HEK293 (cell line): Measurements from ENCODE around the gene PAQR9.

Source experiments
- CTCF ChIA-PET: fragments of 350-600 bp; formaldehyde crosslinking; extraction: SDS; loops from one replicate; lab custom pipeline; 2021; ENCODE audit warnings: antibody characterized with exemption; lab: Yijun Ruan, JAX
- POLR2A ChIA-PET: fragments of 300-600 bp; formaldehyde crosslinking; extraction: SDS; loops from one replicate; lab custom pipeline; 2020; ENCODE audit warnings: antibody characterized with exemption, inconsistent platforms; lab: Yijun Ruan, JAX
- H3K27ac ChIP-seq: fragments of 200-500 bp; sonication (Bioruptor generic); 2 replicates; pipeline ENCODE4 v1.5.1; 2014; ENCODE audit warnings: low read depth, low read length, control low read depth, inconsistent platforms; ENCODE audit errors: extremely low read depth
- H3K36me3 ChIP-seq, 2 experiments: fragments of 200-500 bp in 1 of 2; sonication (Bioruptor generic) in 1 of 2; 1 replicate in 1 of 2; 2 replicates in 1 of 2; pipeline ENCODE4 v1.5.1; 2014 to 2017; ENCODE audit warnings: inconsistent platforms in 2 of 2, low read length in 2 of 2; ENCODE audit not compliant: control insufficient read depth in 2 of 2, insufficient read depth in 1 of 2
- H3K4me1 ChIP-seq: fragments of 200-500 bp; sonication (Bioruptor generic); 2 replicates; pipeline ENCODE4 v1.5.1; 2014; ENCODE audit warnings: mild to moderate bottlenecking, low read length, inconsistent platforms; ENCODE audit not compliant: control insufficient read depth, insufficient read depth
- H3K4me3 ChIP-seq: 2 replicates; pipeline ENCODE4 v1.5.1; 2011; ENCODE audit warnings: low read depth, mild to moderate bottlenecking, control low read depth, low read length, moderate library complexity
- H3K9me3 ChIP-seq: fragments of 200-500 bp; sonication (Bioruptor generic); 2 replicates; pipeline ENCODE4 v1.5.1; 2014; ENCODE audit warnings: low read depth, low read length, inconsistent platforms; ENCODE audit not compliant: control insufficient read depth, insufficient read depth
- GFI1B ChIP-seq: fragments of 450-650 bp; formaldehyde crosslinking; IDR thresholded peaks from 2 replicates; pipeline ENCODE4 v1.5.1; 2016; ENCODE audit warnings: missing biosample characterization, missing genetic modification characterization
- GLIS1 ChIP-seq: fragments of 450-650 bp; formaldehyde crosslinking; IDR thresholded peaks from 2 replicates; pipeline ENCODE4 v1.5.1; 2016; ENCODE audit warnings: missing biosample characterization, missing genetic modification characterization
- HOXC10 ChIP-seq: sonication (generic); formaldehyde crosslinking; IDR thresholded peaks from 2 replicates; pipeline ENCODE4 v1.8.1; 2023; ENCODE audit warnings: mild to moderate bottlenecking, missing genetic modification reagents
- IKZF3 ChIP-seq: fragments of 450-650 bp; IDR thresholded peaks from 2 replicates; pipeline ENCODE4 v1.5.0; 2018; ENCODE audit warnings: missing biosample characterization, mild to moderate bottlenecking, missing genetic modification characterization, moderate library complexity
- KLF17 ChIP-seq: fragments of 450-650 bp; formaldehyde crosslinking; IDR thresholded peaks from 2 replicates; pipeline ENCODE4 v1.5.1; 2016; ENCODE audit warnings: missing biosample characterization, missing genetic modification characterization
- PRDM4 ChIP-seq: fragments of 450-650 bp; formaldehyde crosslinking; IDR thresholded peaks from 2 replicates; pipeline ENCODE4 v1.5.1; 2017; ENCODE audit warnings: missing biosample characterization, missing genetic modification characterization
- REPIN1 ChIP-seq: fragments of 450-650 bp; formaldehyde crosslinking; IDR thresholded peaks from 2 replicates; pipeline ENCODE4 v1.5.1; 2017; ENCODE audit warnings: missing biosample characterization, missing genetic modification characterization, low read depth
- SCRT2 ChIP-seq: fragments of 450-650 bp; formaldehyde crosslinking; IDR thresholded peaks from 2 replicates; pipeline ENCODE4 v1.5.1; 2016; ENCODE audit warnings: missing biosample characterization, missing genetic modification characterization
- SP2 ChIP-seq: fragments of 450-650 bp; formaldehyde crosslinking; IDR thresholded peaks from 2 replicates; pipeline ENCODE4 v1.5.1; 2016; ENCODE audit warnings: missing biosample characterization, missing genetic modification characterization
- YY1 ChIP-seq: fragments of 450-650 bp; formaldehyde crosslinking; IDR thresholded peaks from 2 replicates; pipeline ENCODE4 v1.5.1; 2018; ENCODE audit warnings: missing biosample characterization, missing genetic modification characterization
- ZBTB21 ChIP-seq: fragments of 450-650 bp; formaldehyde crosslinking; IDR thresholded peaks from 2 replicates; pipeline ENCODE4 v1.5.1; 2017; ENCODE audit warnings: missing biosample characterization, missing genetic modification characterization
- ZBTB48 ChIP-seq: fragments of 450-650 bp; formaldehyde crosslinking; IDR thresholded peaks from 2 replicates; pipeline ENCODE4 v1.5.1; 2016; ENCODE audit warnings: missing biosample characterization, missing genetic modification characterization
- ZNF132 ChIP-seq: fragments of 450-650 bp; formaldehyde crosslinking; IDR thresholded peaks from 2 replicates; pipeline ENCODE4 v1.5.1; 2017; ENCODE audit warnings: missing biosample characterization, missing genetic modification characterization, borderline replicate concordance
- ZNF175 ChIP-seq: fragments of 450-650 bp; formaldehyde crosslinking; IDR thresholded peaks from 2 replicates; pipeline ENCODE4 v1.5.1; 2016; ENCODE audit warnings: missing biosample characterization, missing genetic modification characterization
- ZNF221 ChIP-seq: fragments of 450-650 bp; formaldehyde crosslinking; IDR thresholded peaks from 2 replicates; pipeline ENCODE4 v1.5.1; 2017; ENCODE audit warnings: missing biosample characterization, missing genetic modification characterization, borderline replicate concordance
- ZNF248 ChIP-seq: fragments of 450-650 bp; formaldehyde crosslinking; IDR thresholded peaks from 2 replicates; pipeline ENCODE4 v1.5.1; 2017; ENCODE audit warnings: missing biosample characterization, missing genetic modification characterization
- ZNF341 ChIP-seq: fragments of 450-650 bp; formaldehyde crosslinking; IDR thresholded peaks from 2 replicates; pipeline ENCODE4; 2016; ENCODE audit warnings: low read depth, missing biosample characterization, missing genetic modification characterization
- ZNF571 ChIP-seq: fragments of 450-650 bp; formaldehyde crosslinking; IDR thresholded peaks from 2 replicates; pipeline ENCODE4 v1.5.0; 2017; ENCODE audit warnings: missing biosample characterization, missing genetic modification characterization
- ZNF626 ChIP-seq: fragments of 450-650 bp; sonication (Bioruptor Pico); formaldehyde crosslinking; IDR thresholded peaks from 2 replicates; pipeline ENCODE4 v1.5.1; 2018; ENCODE audit warnings: missing biosample characterization, missing genetic modification characterization, inconsistent platforms
- ZNF791 ChIP-seq: fragments of 450-650 bp; formaldehyde crosslinking; IDR thresholded peaks from 2 replicates; pipeline ENCODE4 v1.5.1; 2016; ENCODE audit warnings: missing biosample characterization, missing genetic modification characterization
- ZSCAN5A ChIP-seq: fragments of 450-650 bp; formaldehyde crosslinking; IDR thresholded peaks from 2 replicates; pipeline ENCODE4 v1.5.1; 2016; ENCODE audit warnings: missing biosample characterization, missing genetic modification characterization
- ZXDB ChIP-seq: fragments of 450-650 bp; formaldehyde crosslinking; IDR thresholded peaks from 2 replicates; pipeline ENCODE4 v1.5.1; 2016; ENCODE audit warnings: missing biosample characterization, missing genetic modification characterization

Gene PAQR9

GRCh38 chr3:142940000-142940399 lies 23.5 kb downstream of the PAQR9 start:
- Histone ChIP-seq H3K27ac (no peak overlapping the region), H3K4me1 (0 out of 2 replicates have a peak, but pooled peaks cover 2% of the 10 kb centered on the region), H3K9me3 (no peaks in the 10 kb centered on the region), H3K36me3 (no peaks in the 10 kb centered on the region), H3K4me3 (no peak overlapping the region)
- no peak for TF ChIP-seq SP2 (tag by site-specific recombination)
- TF ChIP-seq ZNF571 (tag by site-specific recombination) = no peak
- no peak for TF ChIP-seq HOXC10 (CRISPR knock-in tag)
- TF ChIP-seq ZNF248 = no peak
- TF ChIP-seq YY1 = no peak
- TF ChIP-seq ZNF341 = no peak
- no peak for TF ChIP-seq ZNF626
- no peak for TF ChIP-seq GLIS1 (tag by site-specific recombination)
- CTCF ChIA-PET = interaction anchor here (0.6 to 1.7 kb wide), 4 partner anchors 9 to 129 kb away, joined by 3 to 10 read pairs (median 4); no protein-coding TSS in a partner anchor
- POLR2A ChIA-PET = no interaction called here

GRCh38 chr3:142935963-142936362 lies 27.5 kb downstream of the PAQR9 start:
- Histone ChIP-seq H3K36me3 (no peaks in the 10 kb centered on the region), H3K4me3 (no peak overlapping the region), H3K27ac (no peak overlapping the region), H3K4me1 (0 out of 2 replicates have a peak, but pooled peaks cover 2% of the 10 kb centered on the region), H3K9me3 (no peaks in the 10 kb centered on the region)
- no peak for TF ChIP-seq ZNF175 (tag by site-specific recombination)
- TF ChIP-seq ZNF132 = no peak
- TF ChIP-seq ZNF791 (tag by site-specific recombination) = no peak
- no peak for TF ChIP-seq ZBTB48
- TF ChIP-seq ZSCAN5A (tag by site-specific recombination) = no peak
- no peak for TF ChIP-seq IKZF3 (tag by site-specific recombination)
- TF ChIP-seq ZXDB (tag by site-specific recombination) = no peak
- no peak for TF ChIP-seq ZNF248
- no peak for TF ChIP-seq ZBTB21 (tag by site-specific recombination)
- TF ChIP-seq REPIN1 (tag by site-specific recombination) = no peak
- no peak for TF ChIP-seq KLF17 (tag by site-specific recombination)
- TF ChIP-seq SCRT2 (tag by site-specific recombination) = no peak
- TF ChIP-seq ZNF221 = no peak
- TF ChIP-seq PRDM4 (tag by site-specific recombination) = no peak
- no peak for TF ChIP-seq GFI1B (tag by site-specific recombination)
- ChIA-PET POLR2A (no interaction called here), CTCF (interaction anchor here (1.9 kb wide), 1 partner anchor 108 kb away, joined by 4 read pairs; no protein-coding TSS in a partner anchor)
